Peyer's patch (tissue), 4 donors: ENCODE results near the gene SLC47A1. TPM values are rescaled to one million over a fixed set of nuclear protein-coding genes. Genes with fewer than 3 reads are reported as not detected.

Experiments used
- DNase-seq, 3 donors: peaks; one replicate each; pipeline ENCODE4 v3.0.0-alpha.2; 2017 to 2019
- H3K27ac ChIP-seq, 4 donors: fragments of 200-600 bp; sonication (generic); one replicate each; pipeline ENCODE4 v1.5.1; 2016 to 2019
- H3K27me3 ChIP-seq, 2 donors: fragments of 200-600 bp; sonication (generic); one replicate each; pipeline ENCODE4 v1.5.1; 2019
- H3K36me3 ChIP-seq, 3 donors: fragments of 200-600 bp; sonication (generic); one replicate each; pipeline ENCODE4 v1.5.1; 2016 to 2019
- H3K4me1 ChIP-seq, 4 donors: fragments of 200-600 bp; sonication (generic); one replicate each; pipeline ENCODE4 v1.5.1; 2016 to 2019
- H3K4me3 ChIP-seq, 4 donors: fragments of 200-600 bp; sonication (generic); 1 replicate in 3 of 4; 2 replicates in 1 of 4; pipeline ENCODE4 v1.5.1; 2016 to 2019; ENCODE audit warnings: mild to moderate bottlenecking in 1 of 4
- H3K9me3 ChIP-seq, 4 donors: fragments of 200-600 bp; sonication (generic); one replicate each; pipeline ENCODE4 v1.5.1; 2016 to 2019; ENCODE audit warnings: mild to moderate bottlenecking in 1 of 4
- CTCF ChIP-seq, 6 experiments: fragments of 450-650 bp in 4 of 6; fragments of 200-600 bp in 2 of 6; sonication (generic) in 1 of 6; IDR thresholded peaks; one replicate each; pipeline ENCODE4 v1.5.1; 2017 to 2019; ENCODE audit warnings: antibody characterized with exemption in 6 of 6, mild to moderate bottlenecking in 3 of 6, moderate library complexity in 1 of 6
- POLR2A ChIP-seq, 2 donors: fragments of 450-650 bp; IDR thresholded peaks; one replicate each; pipeline ENCODE4 v1.5.1; 2017; ENCODE audit warnings: antibody characterized with exemption in 2 of 2, mild to moderate bottlenecking in 2 of 2, moderate library complexity in 2 of 2
- small RNA-seq, 2 donors: library from RNA; depleted of rRNA; stranded (forward); fragments of <200 nt; gene quantifications; one replicate each; pipeline ENCODE3, GENCODE V24; 2016
- total RNA-seq, 4 donors: library from RNA; depleted of rRNA; stranded (reverse); fragments of >200 nt; gene quantifications; one replicate each; pipeline ENCODE4 v1.1.0, GENCODE V29; 2016

The SLC47A1 gene
- total RNA-seq, 4 donors from 2014 or later, result 1.2 to 3.8 TPM; not detected in 2

GRCh38 chr17:19619705-19620325, 86.2 kb downstream of the SLC47A1 start:
- TF ChIP-seq CTCF (IDR thresholded peaks at IDR 0.05), result no peak

GRCh38 chr17:19621697-19622096, 88.0 kb downstream of the SLC47A1 start:
- DNase-seq, result no peak
- no peak overlapping the region for H3K27ac ChIP-seq
- TF ChIP-seq POLR2A (IDR thresholded peaks at IDR 0.05), result no peak
- no peak for TF ChIP-seq CTCF (IDR thresholded peaks at IDR 0.05)
- peaks cover 0 to 18% (median 9%) of the 10 kb centered on the region in 4 donors for H3K9me3 ChIP-seq
- no peak overlapping the region for H3K4me3 ChIP-seq
- no peaks in the 10 kb centered on the region for H3K36me3 ChIP-seq
- H3K27me3 ChIP-seq, result no peaks in the 10 kb centered on the region
- no peaks in the 10 kb centered on the region for H3K4me1 ChIP-seq

More at GRCh38 chr17:19619705-19620325, 86.2 kb downstream of the SLC47A1 start:
- Histone ChIP-seq H3K27ac (no peak overlapping the region), H3K4me3 (no peak overlapping the region), H3K4me1 (no peaks in the 10 kb centered on the region), H3K36me3 (no peaks in the 10 kb centered on the region), H3K27me3 (no peaks in the 10 kb centered on the region), H3K9me3 (peaks cover 0 to 18% (median 9%) of the 10 kb centered on the region in 4 donors)
- no peak for DNase-seq

GRCh38 chr17:19626079-19626478, 92.4 kb downstream of the SLC47A1 start:
- TF ChIP-seq CTCF (IDR thresholded peaks at IDR 0.05) (no peak), POLR2A (IDR thresholded peaks at IDR 0.05) (no peak)
- H3K27me3 ChIP-seq, result no peaks in the 10 kb centered on the region
- DNase-seq, result no peak
- no peaks in the 10 kb centered on the region for H3K9me3 ChIP-seq
- no peaks in the 10 kb centered on the region for H3K4me1 ChIP-seq
- H3K4me3 ChIP-seq, result no peak overlapping the region
- H3K36me3 ChIP-seq, result no peaks in the 10 kb centered on the region
- H3K27ac ChIP-seq, result no peak overlapping the region

Small RNA genes lying within 50 kb of the gene (small RNA-seq; reads per million reads assigned to genes)
- 0 reads per million in 2 donors for gene AC025627.2
- 0 reads per million in 2 donors for gene NMTRQ-TTG12-1

Other genes starting within 250 kb of the SLC47A1 start
- 10 to 100 TPM in 1 of 4 donors, 1 to 10 TPM in 2, not detected in 1; 4.5 to 15.7 (median 5.6) TPM for gene B9D1, start 171.1 kb upstream of the SLC47A1 start, total RNA-seq
- 10 to 100 TPM; 35.0 to 60.7 (median 46.5) TPM for gene MAPK7, start 155.4 kb upstream of the SLC47A1 start, total RNA-seq
- 10 to 100 TPM; 12.6 to 70.8 (median 43.9) TPM for gene MFAP4, start 146.7 kb upstream of the SLC47A1 start, total RNA-seq
- gene RNF112, start 122.6 kb upstream of the SLC47A1 start, total RNA-seq, result 10 to 100 TPM in 1 of 4 donors, 1 to 10 TPM in 3; 1.2 to 47.0 (median 2.0) TPM
- 100 to 1,000 TPM; 171 to 330 (median 269) TPM for gene ALDH3A2, start 114.9 kb downstream of the SLC47A1 start, total RNA-seq
- gene SLC47A2, start 182.7 kb downstream of the SLC47A1 start, total RNA-seq, result 1 to 10 TPM in 3 of 4 donors, not detected in 1; 3.9 to 6.8 (median 6.3) TPM
- gene ALDH3A1, start 214.4 kb downstream of the SLC47A1 start, total RNA-seq, result 10 to 100 TPM in 1 of 4 donors, 1 to 10 TPM in 3; 1.7 to 23.1 (median 3.2) TPM